WERI-Rb-1 (cell line): Measurements from ENCODE around the gene POPDC2.

ENCODE experiments used
- DNase-seq: peaks from one replicate; pipeline ENCODE4 v3.0.0-alpha.2; 2020
- H3K27ac ChIP-seq: fragments of 250-450 bp; sonication (Bioruptor Pico); 2 replicates; pipeline ENCODE4 v1.5.1; 2020; ENCODE audit warnings: mild to moderate bottlenecking, moderate library complexity
- H3K27me3 ChIP-seq: fragments of 250-450 bp; sonication (Bioruptor Pico); 2 replicates; pipeline ENCODE4 v1.5.1; 2021; ENCODE audit warnings: mild to moderate bottlenecking, low read depth, moderate library complexity; ENCODE audit not compliant: insufficient read depth, severe bottlenecking
- H3K36me3 ChIP-seq: fragments of 250-450 bp; sonication (Bioruptor Pico); 2 replicates; pipeline ENCODE4 v1.5.1; 2020; ENCODE audit warnings: mild to moderate bottlenecking, moderate library complexity
- H3K4me3 ChIP-seq: 2 replicates; pipeline ENCODE4 v1.5.1; 2011; ENCODE audit warnings: low read depth, mild to moderate bottlenecking, control low read depth, low read length
- H3K9me3 ChIP-seq: fragments of 250-450 bp; sonication (Bioruptor Pico); 2 replicates; pipeline ENCODE4 v1.5.1; 2021; ENCODE audit warnings: mild to moderate bottlenecking, moderate library complexity; ENCODE audit not compliant: severe bottlenecking
- TF ChIP-seq, protein P1 (sequence below): IDR thresholded peaks from 2 replicates; pipeline ENCODE4 v1.5.1; 2011; ENCODE audit warnings: low read depth, mild to moderate bottlenecking, control low read depth, inconsistent platforms, low read length

The POPDC2 gene

DNA sequence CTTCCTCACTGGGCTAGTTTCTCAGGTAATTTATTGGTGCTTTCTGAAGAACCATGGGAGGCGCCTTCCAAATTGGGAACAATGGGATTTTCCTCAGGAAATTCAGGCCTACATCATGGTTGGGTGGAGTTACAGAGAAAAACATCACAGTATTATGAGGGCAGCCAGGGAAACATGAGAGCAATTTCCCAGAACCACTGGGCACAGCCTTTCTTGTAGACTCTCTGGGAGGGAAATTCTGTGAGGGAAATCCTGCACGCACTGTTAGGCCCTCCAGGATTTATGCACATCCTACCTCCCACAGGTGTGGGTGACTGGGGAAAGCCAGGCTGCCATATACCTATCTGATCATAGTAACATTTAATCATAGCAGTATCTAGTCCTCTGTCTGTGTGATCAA, 13.2 kb downstream of the POPDC2 start:
- no peak overlapping the region for H3K27ac ChIP-seq
- H3K9me3 ChIP-seq, result no peaks in the 10 kb centered on the region
- no peaks in the 10 kb centered on the region for H3K36me3 ChIP-seq
- no peak for DNase-seq
- TF ChIP-seq, protein P1, sequence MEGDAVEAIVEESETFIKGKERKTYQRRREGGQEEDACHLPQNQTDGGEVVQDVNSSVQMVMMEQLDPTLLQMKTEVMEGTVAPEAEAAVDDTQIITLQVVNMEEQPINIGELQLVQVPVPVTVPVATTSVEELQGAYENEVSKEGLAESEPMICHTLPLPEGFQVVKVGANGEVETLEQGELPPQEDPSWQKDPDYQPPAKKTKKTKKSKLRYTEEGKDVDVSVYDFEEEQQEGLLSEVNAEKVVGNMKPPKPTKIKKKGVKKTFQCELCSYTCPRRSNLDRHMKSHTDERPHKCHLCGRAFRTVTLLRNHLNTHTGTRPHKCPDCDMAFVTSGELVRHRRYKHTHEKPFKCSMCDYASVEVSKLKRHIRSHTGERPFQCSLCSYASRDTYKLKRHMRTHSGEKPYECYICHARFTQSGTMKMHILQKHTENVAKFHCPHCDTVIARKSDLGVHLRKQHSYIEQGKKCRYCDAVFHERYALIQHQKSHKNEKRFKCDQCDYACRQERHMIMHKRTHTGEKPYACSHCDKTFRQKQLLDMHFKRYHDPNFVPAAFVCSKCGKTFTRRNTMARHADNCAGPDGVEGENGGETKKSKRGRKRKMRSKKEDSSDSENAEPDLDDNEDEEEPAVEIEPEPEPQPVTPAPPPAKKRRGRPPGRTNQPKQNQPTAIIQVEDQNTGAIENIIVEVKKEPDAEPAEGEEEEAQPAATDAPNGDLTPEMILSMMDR, result no peak
- no peaks in the 10 kb centered on the region for H3K27me3 ChIP-seq
- H3K4me3 ChIP-seq, result no peak overlapping the region

DNA sequence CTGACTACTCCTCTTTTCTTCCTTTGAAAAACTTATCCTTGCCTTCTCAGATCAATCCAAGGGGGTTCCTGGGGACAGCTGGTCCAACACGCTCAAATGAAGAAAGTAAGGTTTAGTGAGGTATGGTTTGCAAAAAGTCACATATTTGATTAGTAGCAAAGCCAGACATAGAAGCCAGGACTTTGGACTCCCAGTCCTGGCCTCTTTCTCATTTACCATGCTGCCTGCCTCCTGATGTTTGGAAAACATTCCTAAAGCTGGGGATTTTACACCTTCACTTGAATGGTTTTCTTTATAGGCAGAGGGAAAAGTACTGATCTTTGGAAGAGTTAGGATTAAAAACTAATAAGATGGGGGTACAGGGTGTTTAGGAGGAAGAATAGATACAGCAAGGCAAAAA, 14.6 kb downstream of the POPDC2 start:
- Histone ChIP-seq H3K27me3 (no peaks in the 10 kb centered on the region), H3K9me3 (no peaks in the 10 kb centered on the region), H3K36me3 (no peaks in the 10 kb centered on the region), H3K27ac (no peak overlapping the region), H3K4me3 (no peak overlapping the region)
- no peak for DNase-seq
- TF ChIP-seq, protein P1, result no peak

DNA sequence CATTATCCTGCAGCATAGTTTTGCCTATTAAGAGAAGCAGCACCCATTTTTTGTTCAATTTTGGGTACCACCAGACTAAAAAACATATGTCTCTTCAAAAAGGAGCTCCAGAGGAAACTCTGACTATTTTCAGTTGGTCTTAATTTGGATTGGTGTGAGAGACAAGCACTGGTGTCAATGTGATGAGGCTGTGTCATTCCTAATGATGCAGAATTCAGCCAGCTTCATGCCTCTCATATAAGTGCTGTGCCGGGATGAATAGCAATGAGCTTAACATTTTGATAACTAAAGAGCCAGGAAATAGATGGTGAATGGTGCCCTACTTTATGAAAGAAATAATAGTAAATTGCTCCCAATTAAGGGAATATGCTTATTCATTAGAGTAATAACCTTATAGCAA, 15.9 kb downstream of the POPDC2 start:
- no peak for DNase-seq
- TF ChIP-seq, protein P1, result no peak
- no peak overlapping the region for H3K4me3 ChIP-seq
- no peaks in the 10 kb centered on the region for H3K9me3 ChIP-seq
- H3K27ac ChIP-seq, result no peak overlapping the region
- no peaks in the 10 kb centered on the region for H3K27me3 ChIP-seq
- H3K36me3 ChIP-seq, result no peaks in the 10 kb centered on the region

DNA sequence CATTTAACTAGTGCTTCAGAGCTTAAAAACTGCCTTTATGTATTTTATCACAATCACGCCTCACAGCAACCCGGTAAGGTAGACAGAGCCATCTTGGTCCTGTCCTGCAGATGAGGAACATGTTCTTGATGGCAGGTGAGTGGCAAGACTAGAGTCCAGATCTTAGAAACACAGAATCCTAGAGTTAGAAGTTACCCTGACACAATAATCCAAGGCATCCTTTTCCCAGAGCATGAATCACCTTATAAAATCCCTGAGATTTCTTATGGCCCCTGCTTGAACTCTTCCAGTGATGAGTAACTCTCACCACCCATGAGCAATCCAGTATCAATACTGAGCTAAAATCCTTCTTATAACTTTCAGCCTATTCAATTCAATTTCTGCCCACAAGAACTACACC, 16.9 kb downstream of the POPDC2 start:
- Histone ChIP-seq H3K27me3 (no peaks in the 10 kb centered on the region), H3K27ac (peak overlapping the region; percentile 7; the same call in 1 of the 2 replicates), H3K9me3 (no peaks in the 10 kb centered on the region), H3K4me3 (no peak overlapping the region), H3K36me3 (no peaks in the 10 kb centered on the region)
- DNase-seq, result no peak
- TF ChIP-seq, protein P1, result no peak

DNA sequence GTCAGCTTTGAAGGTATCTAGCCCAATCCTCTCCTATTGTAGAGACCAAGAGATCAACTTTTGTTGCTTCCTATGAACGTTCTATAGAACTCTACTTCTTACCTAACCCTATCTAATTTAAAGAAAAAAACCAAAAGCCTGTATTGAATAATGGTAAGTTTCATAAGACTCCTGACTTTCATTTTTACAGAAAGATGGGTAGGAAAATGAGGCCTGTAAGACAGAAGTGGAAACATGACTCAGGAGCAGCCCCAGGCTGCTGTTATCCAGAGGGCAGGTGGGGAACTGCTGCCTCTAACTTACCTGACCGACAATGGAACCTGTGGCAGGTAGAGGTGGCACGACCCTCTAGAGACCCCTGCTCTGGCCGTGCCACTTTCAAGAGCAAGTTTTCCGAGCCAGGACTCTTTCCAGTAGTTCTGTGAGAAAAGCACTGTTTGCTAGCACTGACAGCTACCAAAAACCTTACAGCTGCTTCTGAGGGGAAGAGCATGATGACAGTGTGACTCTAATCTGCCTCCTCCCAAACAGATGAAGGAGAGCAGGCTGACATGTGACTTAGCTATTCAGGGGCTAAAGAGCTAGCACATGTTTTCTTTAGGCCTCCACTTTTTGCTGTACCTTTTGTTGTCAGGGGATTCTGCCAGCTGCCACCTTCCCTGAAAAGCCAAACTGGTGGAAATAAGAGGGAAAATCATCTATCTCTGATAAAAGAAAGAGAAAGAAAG, 17.5 kb downstream of the POPDC2 start:
- Histone ChIP-seq H3K27ac (peak overlapping the region; percentile 7; the same call in 1 of the 2 replicates), H3K9me3 (no peaks in the 10 kb centered on the region), H3K36me3 (no peaks in the 10 kb centered on the region), H3K4me3 (no peak overlapping the region), H3K27me3 (no peaks in the 10 kb centered on the region)
- TF ChIP-seq, protein P1, result no peak
- peak; percentile 16 for DNase-seq

DNA sequence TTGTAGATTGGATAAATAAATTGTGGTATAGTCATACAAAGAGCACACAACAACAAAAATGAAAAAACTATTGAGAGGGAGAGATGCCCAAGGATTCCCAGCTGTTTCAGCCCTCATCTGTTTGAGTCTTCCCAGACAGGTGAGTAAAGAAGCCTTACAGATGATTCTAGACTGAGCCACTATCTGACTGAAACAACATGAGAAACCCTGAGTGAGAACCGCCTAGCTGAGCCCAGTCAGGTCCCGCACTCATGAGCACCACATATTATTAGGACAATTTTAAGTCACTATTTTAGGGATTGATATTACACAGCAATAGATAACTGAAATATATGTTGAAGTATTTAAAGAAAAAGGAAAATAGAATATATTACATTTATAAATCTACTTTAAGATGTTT, 19.0 kb downstream of the POPDC2 start:
- no peaks in the 10 kb centered on the region for H3K36me3 ChIP-seq
- no peak overlapping the region for H3K4me3 ChIP-seq
- no peaks in the 10 kb centered on the region for H3K27me3 ChIP-seq
- TF ChIP-seq, protein P1, result no peak
- no peak overlapping the region for H3K27ac ChIP-seq
- H3K9me3 ChIP-seq, result no peaks in the 10 kb centered on the region
- DNase-seq, result no peak
